ENCODE measurements around the gene ZNF438. TPM values are rescaled to one million over a fixed set of nuclear protein-coding genes. Genes with fewer than 3 reads are reported as not detected.

The ZNF438 gene
- total and polyA plus RNA-seq, 2 donors = 9.0 to 10.2 TPM

DNA sequence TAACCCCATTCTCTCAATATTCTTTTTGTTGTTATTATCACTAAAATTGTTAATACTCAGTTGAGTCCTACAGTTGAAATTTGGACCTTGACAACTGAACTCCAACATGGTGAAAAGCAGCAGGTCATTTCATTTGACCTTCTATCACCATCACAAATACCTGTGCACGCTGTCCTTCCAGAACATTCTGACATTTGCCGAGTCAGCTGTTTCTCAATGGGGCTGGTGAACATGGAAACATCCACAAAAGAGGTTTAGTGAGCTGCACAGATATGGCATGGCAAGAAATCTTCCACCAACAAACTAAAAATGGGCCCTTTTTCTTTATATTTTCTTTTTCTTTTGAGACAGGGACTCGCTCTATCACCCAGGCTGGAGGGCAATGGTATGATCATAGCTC, 169.7 kb downstream of the ZNF438 start:
- H3K9me3 ChIP-seq (ENCODE audit: control insufficient read depth in 2 of 2, insufficient read depth in 1 of 2, low read length in 1 of 2) = no peaks in the 10 kb centered on the region
- no peaks in the 10 kb centered on the region for H3K27me3 ChIP-seq (ENCODE audit: control insufficient read depth in 2 of 2, insufficient read depth in 1 of 2, low read length in 1 of 2)
- H3K4me1 ChIP-seq (ENCODE audit: control insufficient read depth in 2 of 2, insufficient read depth in 2 of 2, low read length in 2 of 2) = peaks cover 3 to 16% of the 10 kb centered on the region in 2 donors
- DNase-seq (ENCODE audit: low read depth in 6 of 9, low spot score in 9 of 9) = no peak
- H3K27ac ChIP-seq (ENCODE audit: low read depth in 1 of 2, low read length in 1 of 2) = no peak overlapping the region
- H3K4me3 ChIP-seq (ENCODE audit: low read length in 2 of 2) = no peak overlapping the region
- WGBS = 99% methylated on average over 3 of the region's 3 CpGs
- H3K36me3 ChIP-seq (ENCODE audit: control insufficient read depth in 2 of 2, insufficient read depth in 2 of 2, low read length in 1 of 2) = no peaks in the 10 kb centered on the region

DNA sequence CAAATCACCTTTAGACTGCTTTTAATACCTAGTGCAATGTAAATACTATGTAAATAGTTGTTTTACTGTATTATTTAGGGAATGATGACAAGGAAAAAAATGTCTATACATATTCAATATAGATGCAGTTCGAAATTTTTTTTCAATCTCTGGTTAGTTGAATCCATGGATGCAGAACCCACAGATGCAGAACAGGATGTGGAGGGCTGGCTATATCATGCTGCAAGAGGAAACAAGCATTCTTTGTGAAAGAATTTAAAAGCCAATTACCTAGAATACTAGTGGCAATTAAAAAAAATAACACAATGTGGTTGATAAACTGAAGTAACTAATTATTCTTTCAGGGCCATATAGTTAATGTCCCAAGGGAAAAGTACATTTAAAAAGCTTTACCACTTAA, 170.4 kb downstream of the ZNF438 start:
- 26% methylated on average over 1 of the region's 1 CpG for WGBS
- Histone ChIP-seq H3K9me3 (ENCODE audit: control insufficient read depth in 2 of 2, insufficient read depth in 1 of 2, low read length in 1 of 2) (no peaks in the 10 kb centered on the region), H3K4me3 (ENCODE audit: low read length in 2 of 2) (no peak overlapping the region), H3K27me3 (ENCODE audit: control insufficient read depth in 2 of 2, insufficient read depth in 1 of 2, low read length in 1 of 2) (no peaks in the 10 kb centered on the region), H3K27ac (ENCODE audit: low read depth in 1 of 2, low read length in 1 of 2) (no peak overlapping the region), H3K4me1 (ENCODE audit: control insufficient read depth in 2 of 2, insufficient read depth in 2 of 2, low read length in 2 of 2) (peaks cover 3 to 16% of the 10 kb centered on the region in 2 donors), H3K36me3 (ENCODE audit: control insufficient read depth in 2 of 2, insufficient read depth in 2 of 2, low read length in 1 of 2) (no peaks in the 10 kb centered on the region)
- no peak for DNase-seq (ENCODE audit: low read depth in 6 of 9, low spot score in 9 of 9)

DNA sequence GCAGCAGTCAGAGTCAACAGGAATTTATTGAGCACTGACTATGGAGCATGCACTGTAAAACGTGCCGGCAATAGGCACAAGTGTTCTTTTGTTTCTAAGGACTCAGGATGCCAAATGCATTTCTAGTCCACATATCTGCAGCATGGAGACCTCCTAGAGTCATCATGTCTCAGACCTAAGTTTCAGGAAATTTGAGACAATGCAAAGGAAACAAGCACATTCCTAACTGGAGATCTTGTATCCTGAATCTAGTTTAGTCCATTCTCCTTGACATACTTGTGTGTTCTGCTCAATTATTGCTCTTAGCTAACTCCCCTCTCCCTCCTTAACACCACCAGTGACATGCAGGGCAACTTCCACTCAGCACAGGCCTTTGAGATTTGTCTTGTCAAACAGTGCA, 173.2 kb downstream of the ZNF438 start:
- DNase-seq (ENCODE audit: low read depth in 6 of 9, low spot score in 9 of 9) = no peak
- Histone ChIP-seq H3K9me3 (ENCODE audit: control insufficient read depth in 2 of 2, insufficient read depth in 1 of 2, low read length in 1 of 2) (no peaks in the 10 kb centered on the region), H3K4me1 (ENCODE audit: control insufficient read depth in 2 of 2, insufficient read depth in 2 of 2, low read length in 2 of 2) (peaks cover 8 to 16% of the 10 kb centered on the region in 2 donors), H3K27me3 (ENCODE audit: control insufficient read depth in 2 of 2, insufficient read depth in 1 of 2, low read length in 1 of 2) (no peaks in the 10 kb centered on the region), H3K4me3 (ENCODE audit: low read length in 2 of 2) (no peak overlapping the region), H3K27ac (ENCODE audit: low read depth in 1 of 2, low read length in 1 of 2) (no peak overlapping the region), H3K36me3 (ENCODE audit: control insufficient read depth in 2 of 2, insufficient read depth in 2 of 2, low read length in 1 of 2) (no peaks in the 10 kb centered on the region)
- 96% methylated on average over 2 of the region's 2 CpGs for WGBS

DNA sequence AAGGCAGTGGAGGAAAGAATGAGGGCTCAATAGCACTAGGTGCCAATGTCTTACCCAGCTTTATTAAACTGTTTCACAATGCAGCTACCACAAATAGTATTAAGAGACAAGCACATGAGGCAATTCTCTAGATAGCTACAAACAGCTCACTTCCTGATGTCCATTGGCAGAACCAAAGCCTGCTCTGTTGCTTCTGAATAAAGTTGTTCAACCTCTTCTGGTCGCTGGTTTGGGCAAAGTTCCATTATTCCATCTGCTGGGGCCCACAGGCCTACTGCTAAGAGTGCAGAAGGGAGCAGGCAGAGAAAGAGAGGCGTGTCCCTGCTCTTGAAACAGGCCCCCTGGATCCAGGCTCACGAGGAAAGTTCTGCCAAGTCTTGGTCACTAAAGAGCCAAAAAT, 173.9 kb downstream of the ZNF438 start:
- peaks cover 8 to 14% of the 10 kb centered on the region in 2 donors for H3K4me1 ChIP-seq (ENCODE audit: control insufficient read depth in 2 of 2, insufficient read depth in 2 of 2, low read length in 2 of 2)
- H3K27ac ChIP-seq (ENCODE audit: low read depth in 1 of 2, low read length in 1 of 2) = no peak overlapping the region

DNA sequence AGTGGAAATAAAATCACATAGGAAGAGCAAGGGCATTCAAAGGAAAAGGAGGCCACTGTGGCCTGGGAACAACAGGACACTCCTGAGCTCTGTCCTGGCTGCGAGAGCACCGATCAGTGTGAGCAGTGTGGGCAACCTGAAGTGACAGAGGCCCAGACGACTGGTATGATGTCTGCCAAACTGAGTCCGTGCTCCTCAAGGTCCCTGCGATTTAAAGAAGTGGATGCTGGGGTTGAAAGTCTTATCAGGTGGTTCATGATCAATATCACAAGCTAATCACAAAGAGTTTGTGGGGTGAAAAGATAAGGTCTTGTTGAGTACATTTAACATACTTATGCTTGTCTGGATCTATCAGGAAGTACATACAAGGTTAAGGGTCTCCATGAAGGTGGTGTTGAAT, 176.5 kb downstream of the ZNF438 start:
- H3K36me3 ChIP-seq (ENCODE audit: control insufficient read depth in 2 of 2, insufficient read depth in 2 of 2, low read length in 1 of 2) = no peaks in the 10 kb centered on the region
- no peaks in the 10 kb centered on the region for H3K27me3 ChIP-seq (ENCODE audit: control insufficient read depth in 2 of 2, insufficient read depth in 1 of 2, low read length in 1 of 2)
- no peak for DNase-seq (ENCODE audit: low read depth in 6 of 9, low spot score in 9 of 9)
- H3K27ac ChIP-seq (ENCODE audit: low read depth in 1 of 2, low read length in 1 of 2) = no peak overlapping the region
- peaks cover 6% of the 10 kb centered on the region in 2 donors for H3K4me1 ChIP-seq (ENCODE audit: control insufficient read depth in 2 of 2, insufficient read depth in 2 of 2, low read length in 2 of 2)
- 97% methylated on average over 5 of the region's 5 CpGs for WGBS
- H3K9me3 ChIP-seq (ENCODE audit: control insufficient read depth in 2 of 2, insufficient read depth in 1 of 2, low read length in 1 of 2) = no peaks in the 10 kb centered on the region
- no peak overlapping the region for H3K4me3 ChIP-seq (ENCODE audit: low read length in 2 of 2)

More for the DNA sequence above, 173.9 kb downstream of the ZNF438 start:
- Histone ChIP-seq H3K36me3 (ENCODE audit: control insufficient read depth in 2 of 2, insufficient read depth in 2 of 2, low read length in 1 of 2) (no peaks in the 10 kb centered on the region), H3K27me3 (ENCODE audit: control insufficient read depth in 2 of 2, insufficient read depth in 1 of 2, low read length in 1 of 2) (no peaks in the 10 kb centered on the region), H3K4me3 (ENCODE audit: low read length in 2 of 2) (no peak overlapping the region), H3K9me3 (ENCODE audit: control insufficient read depth in 2 of 2, insufficient read depth in 1 of 2, low read length in 1 of 2) (no peaks in the 10 kb centered on the region)
- 92% methylated on average over 3 of the region's 3 CpGs for whole genome bisulfite sequencing
- DNase-seq (ENCODE audit: low read depth in 6 of 9, low spot score in 9 of 9) = no peak

DNA sequence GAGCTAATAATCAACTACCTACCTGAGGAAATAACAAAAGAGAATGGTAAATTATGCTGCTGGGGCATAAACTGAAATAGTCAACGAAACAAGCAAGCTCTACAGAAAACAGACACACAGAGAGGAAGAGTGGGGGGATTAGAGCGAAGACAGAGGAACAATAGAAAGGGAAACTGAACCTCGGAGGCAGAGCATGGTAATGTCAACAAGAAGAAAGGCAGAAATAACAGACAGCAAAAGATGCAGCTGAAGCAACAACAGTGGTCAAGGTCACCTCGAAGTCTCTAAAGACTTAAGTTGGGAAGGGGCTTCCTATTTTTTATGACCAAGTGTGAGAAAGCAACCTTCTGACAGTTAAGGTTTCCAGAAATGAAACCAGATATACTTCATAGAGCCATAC, 177.0 kb downstream of the ZNF438 start:
- no peak overlapping the region for H3K4me3 ChIP-seq (ENCODE audit: low read length in 2 of 2)
- H3K9me3 ChIP-seq (ENCODE audit: control insufficient read depth in 2 of 2, insufficient read depth in 1 of 2, low read length in 1 of 2) = no peaks in the 10 kb centered on the region
- H3K27ac ChIP-seq (ENCODE audit: low read depth in 1 of 2, low read length in 1 of 2) = no peak overlapping the region
- DNase-seq (ENCODE audit: low read depth in 6 of 9, low spot score in 9 of 9) = peak in 1 of 9 donors; percentile 50
- H3K36me3 ChIP-seq (ENCODE audit: control insufficient read depth in 2 of 2, insufficient read depth in 2 of 2, low read length in 1 of 2) = no peaks in the 10 kb centered on the region
- H3K27me3 ChIP-seq (ENCODE audit: control insufficient read depth in 2 of 2, insufficient read depth in 1 of 2, low read length in 1 of 2) = no peaks in the 10 kb centered on the region
- 89% methylated on average over 4 of the region's 4 CpGs for WGBS
- peaks cover 11% of the 10 kb centered on the region in 2 donors for H3K4me1 ChIP-seq (ENCODE audit: control insufficient read depth in 2 of 2, insufficient read depth in 2 of 2, low read length in 2 of 2)

DNA sequence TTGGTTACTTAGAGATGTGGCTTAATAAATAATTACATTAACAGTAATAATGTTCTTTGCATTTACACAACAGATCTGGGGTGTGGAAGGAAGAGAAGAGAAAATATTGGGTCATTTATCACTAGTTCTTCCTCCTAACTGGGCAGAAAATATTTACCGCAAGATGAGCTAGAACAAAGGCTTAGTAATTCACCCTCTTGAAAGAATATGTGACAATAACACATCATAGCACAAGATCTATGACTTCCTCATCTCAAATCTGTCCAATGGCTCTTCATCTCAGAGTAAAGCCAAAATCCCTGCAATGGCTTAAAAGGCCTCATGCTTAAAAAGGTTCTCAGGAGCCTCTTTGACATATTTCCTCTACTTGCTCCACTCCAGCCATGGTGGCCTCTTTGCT, 178.6 kb downstream of the ZNF438 start:
- Histone ChIP-seq H3K9me3 (ENCODE audit: control insufficient read depth in 2 of 2, insufficient read depth in 1 of 2, low read length in 1 of 2) (no peaks in the 10 kb centered on the region), H3K27ac (ENCODE audit: low read depth in 1 of 2, low read length in 1 of 2) (no peak overlapping the region), H3K36me3 (ENCODE audit: control insufficient read depth in 2 of 2, insufficient read depth in 2 of 2, low read length in 1 of 2) (no peaks in the 10 kb centered on the region), H3K27me3 (ENCODE audit: control insufficient read depth in 2 of 2, insufficient read depth in 1 of 2, low read length in 1 of 2) (no peaks in the 10 kb centered on the region), H3K4me1 (ENCODE audit: control insufficient read depth in 2 of 2, insufficient read depth in 2 of 2, low read length in 2 of 2) (peaks cover 25 to 27% of the 10 kb centered on the region in 2 donors), H3K4me3 (ENCODE audit: low read length in 2 of 2) (no peak overlapping the region)
- DNase-seq (ENCODE audit: low read depth in 6 of 9, low spot score in 9 of 9) = no peak
- WGBS = 98% methylated on average over 1 of the region's 1 CpG

DNA sequence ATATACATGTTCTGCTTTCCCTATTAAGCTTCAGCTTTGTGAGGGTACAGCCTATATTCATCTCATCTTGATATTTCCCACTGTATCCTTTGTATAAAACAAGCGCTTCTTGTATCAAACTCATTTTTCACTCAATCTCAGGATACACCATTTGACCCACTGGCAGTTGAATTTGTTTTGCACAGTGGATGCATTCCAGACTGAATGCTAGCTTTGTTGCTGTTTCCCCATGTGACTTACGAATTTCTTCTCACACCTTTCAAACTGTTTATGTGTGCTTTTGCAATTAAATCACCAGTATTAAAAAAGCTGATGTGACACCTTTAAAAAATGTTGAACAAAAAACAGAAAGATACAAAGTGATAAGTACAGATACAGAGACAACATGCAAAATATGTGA, 180.9 kb downstream of the ZNF438 start:
- no peak overlapping the region for H3K27ac ChIP-seq (ENCODE audit: low read depth in 1 of 2, low read length in 1 of 2)
- H3K36me3 ChIP-seq (ENCODE audit: control insufficient read depth in 2 of 2, insufficient read depth in 2 of 2, low read length in 1 of 2) = no peaks in the 10 kb centered on the region
- peaks cover 38 to 49% of the 10 kb centered on the region in 2 donors for H3K4me1 ChIP-seq (ENCODE audit: control insufficient read depth in 2 of 2, insufficient read depth in 2 of 2, low read length in 2 of 2)
- no peak overlapping the region for H3K4me3 ChIP-seq (ENCODE audit: low read length in 2 of 2)
- H3K9me3 ChIP-seq (ENCODE audit: control insufficient read depth in 2 of 2, insufficient read depth in 1 of 2, low read length in 1 of 2) = peaks cover 1 to 15% of the 10 kb centered on the region in 2 donors
- no peak for DNase-seq (ENCODE audit: low read depth in 6 of 9, low spot score in 9 of 9)
- WGBS = 97% methylated on average over 2 of the region's 2 CpGs
- H3K27me3 ChIP-seq (ENCODE audit: control insufficient read depth in 2 of 2, insufficient read depth in 1 of 2, low read length in 1 of 2) = no peaks in the 10 kb centered on the region

DNA sequence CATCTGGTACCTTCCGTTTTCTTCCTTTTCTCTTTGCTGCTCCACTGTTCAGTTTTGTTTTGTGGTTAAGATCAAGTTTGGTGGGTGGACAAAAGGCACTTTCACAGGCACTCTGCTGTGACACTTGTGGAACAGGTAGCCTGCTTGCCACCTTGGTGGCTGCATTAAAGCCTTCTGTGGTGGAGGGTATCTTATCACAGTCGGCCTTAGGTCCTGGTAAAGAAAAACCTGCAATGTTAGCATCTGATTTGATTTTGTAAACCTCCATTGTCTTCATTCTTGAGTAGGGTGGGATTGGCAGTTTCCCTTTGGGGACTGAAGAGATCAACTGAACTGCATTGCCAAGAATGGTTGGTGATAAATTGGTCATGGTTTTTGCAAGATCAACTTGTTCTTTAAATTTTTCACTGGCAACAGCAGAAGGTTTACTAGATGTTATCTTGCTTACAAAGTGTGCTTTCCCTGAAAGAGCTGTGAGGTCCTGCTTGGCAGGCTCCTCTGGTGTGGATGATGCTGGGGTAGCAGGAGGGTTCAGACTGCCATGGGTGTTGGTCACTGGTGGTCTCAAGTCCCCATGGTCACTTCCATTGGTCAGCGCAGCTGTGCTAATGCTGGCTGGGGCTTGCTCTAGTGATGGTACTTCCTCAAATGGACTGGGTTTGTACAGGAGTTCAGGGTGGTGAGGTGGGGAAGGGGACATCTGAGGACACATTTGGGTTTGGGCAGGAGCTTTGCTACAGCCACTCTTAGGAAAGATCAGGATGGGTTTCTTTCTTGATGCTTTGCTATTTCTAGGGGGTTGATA, 182.2 kb downstream of the ZNF438 start:
- H3K36me3 ChIP-seq (ENCODE audit: control insufficient read depth in 2 of 2, insufficient read depth in 2 of 2, low read length in 1 of 2) = peaks cover 4% of the 10 kb centered on the region in 2 donors
- peak in 5 of 9 donors; percentile 16 to 57 (median 20) for DNase-seq (ENCODE audit: low read depth in 6 of 9, low spot score in 9 of 9)
- no peaks in the 10 kb centered on the region for H3K27me3 ChIP-seq (ENCODE audit: control insufficient read depth in 2 of 2, insufficient read depth in 1 of 2, low read length in 1 of 2)

More for the DNA sequence above, 182.2 kb downstream of the ZNF438 start:
- H3K4me1 ChIP-seq (ENCODE audit: control insufficient read depth in 2 of 2, insufficient read depth in 2 of 2, low read length in 2 of 2) = peaks cover 36 to 55% of the 10 kb centered on the region in 2 donors
- no peak overlapping the region for H3K4me3 ChIP-seq (ENCODE audit: low read length in 2 of 2)
- H3K27ac ChIP-seq (ENCODE audit: low read depth in 1 of 2, low read length in 1 of 2) = peak overlapping the region; percentile 25 to 72
- 57% methylated on average over 3 of the region's 3 CpGs for WGBS
- H3K9me3 ChIP-seq (ENCODE audit: control insufficient read depth in 2 of 2, insufficient read depth in 1 of 2, low read length in 1 of 2) = peaks cover 1 to 15% of the 10 kb centered on the region in 2 donors
